MV-4-11 (cell line): ENCODE measurements around the gene SSH3.
A peak's percentile ranks its signal among the peaks of the same experiment; 100 is the strongest.

ENCODE experiments used
- DNase-seq: peaks from one replicate; lab custom pipeline; 2025; lab: John Stamatoyannopoulos, UW

Gene SSH3, protein sequence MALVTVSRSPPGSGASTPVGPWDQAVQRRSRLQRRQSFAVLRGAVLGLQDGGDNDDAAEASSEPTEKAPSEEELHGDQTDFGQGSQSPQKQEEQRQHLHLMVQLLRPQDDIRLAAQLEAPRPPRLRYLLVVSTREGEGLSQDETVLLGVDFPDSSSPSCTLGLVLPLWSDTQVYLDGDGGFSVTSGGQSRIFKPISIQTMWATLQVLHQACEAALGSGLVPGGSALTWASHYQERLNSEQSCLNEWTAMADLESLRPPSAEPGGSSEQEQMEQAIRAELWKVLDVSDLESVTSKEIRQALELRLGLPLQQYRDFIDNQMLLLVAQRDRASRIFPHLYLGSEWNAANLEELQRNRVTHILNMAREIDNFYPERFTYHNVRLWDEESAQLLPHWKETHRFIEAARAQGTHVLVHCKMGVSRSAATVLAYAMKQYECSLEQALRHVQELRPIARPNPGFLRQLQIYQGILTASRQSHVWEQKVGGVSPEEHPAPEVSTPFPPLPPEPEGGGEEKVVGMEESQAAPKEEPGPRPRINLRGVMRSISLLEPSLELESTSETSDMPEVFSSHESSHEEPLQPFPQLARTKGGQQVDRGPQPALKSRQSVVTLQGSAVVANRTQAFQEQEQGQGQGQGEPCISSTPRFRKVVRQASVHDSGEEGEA

DNA sequence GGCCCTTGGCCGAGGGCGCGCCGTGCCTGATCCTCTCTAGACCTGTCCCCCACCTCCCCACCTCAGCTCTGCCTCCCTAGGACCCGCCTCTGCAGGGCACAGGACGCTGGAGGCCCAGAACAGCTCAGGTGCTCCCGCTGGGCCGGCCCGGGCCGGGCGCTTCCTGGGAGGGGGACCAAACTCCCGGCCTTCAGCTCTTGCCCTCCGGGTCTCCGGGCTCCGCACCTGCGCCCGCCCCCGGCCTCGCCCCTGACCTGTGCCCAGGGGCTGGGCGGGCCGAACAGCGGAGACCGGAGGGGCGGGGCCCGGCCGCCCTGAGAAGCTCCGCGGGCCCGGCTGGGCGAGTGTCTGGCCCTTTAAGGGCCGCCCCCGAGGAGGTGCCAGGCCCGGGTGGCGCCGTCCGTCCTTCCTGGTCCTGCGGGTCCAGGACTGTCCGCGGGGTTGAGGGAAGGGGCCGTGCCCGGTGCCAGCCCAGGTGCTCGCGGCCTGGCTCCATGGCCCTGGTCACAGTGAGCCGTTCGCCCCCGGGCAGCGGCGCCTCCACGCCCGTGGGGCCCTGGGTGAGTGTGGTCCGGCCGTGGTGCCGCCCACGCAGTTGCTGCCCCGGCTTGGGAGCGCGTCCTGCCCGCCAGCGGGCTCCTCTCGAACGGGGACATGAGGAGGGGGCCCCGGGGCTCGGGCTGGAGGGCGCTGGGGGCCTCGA, at the start of gene SSH3:
TSS of gene SSH3 (plus strand) at position 399 of the 703 bp plus-strand sequence. CDS start at position 495, 96 bp downstream.
- DNase-seq: peak; percentile 56

DNA sequence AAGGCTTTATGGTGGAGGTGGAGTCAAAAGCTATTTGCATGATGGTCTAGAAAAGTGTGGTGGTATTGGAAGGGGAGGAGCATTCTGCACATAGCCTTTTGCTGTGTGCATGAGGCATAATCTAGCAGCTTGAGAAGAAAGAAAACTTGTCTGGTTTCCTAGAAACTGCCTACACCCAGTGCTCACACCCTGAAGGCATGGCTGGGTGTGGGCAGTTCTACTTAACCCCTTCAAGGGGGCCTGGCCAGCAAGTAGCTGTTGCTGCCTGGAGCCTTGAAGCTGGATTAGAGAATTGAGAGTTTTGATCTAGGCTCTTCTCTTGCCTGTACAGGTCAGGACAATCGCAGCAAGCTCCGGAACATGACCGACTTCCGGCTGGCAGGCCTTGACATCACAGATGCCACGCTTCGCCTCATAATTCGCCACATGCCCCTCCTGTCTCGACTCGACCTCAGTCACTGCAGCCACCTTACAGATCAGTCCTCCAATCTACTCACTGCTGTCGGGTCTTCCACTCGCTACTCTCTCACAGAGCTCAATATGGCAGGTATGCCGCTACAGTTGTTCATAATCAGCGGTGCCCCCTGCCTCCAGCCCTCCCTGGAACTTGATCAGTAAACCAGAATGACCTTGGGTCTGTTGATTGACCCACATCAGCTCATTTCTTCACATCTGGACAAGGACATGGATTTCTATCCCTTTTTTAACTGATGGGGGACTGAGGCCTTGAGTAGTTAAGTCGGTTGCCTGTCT, 49.3 kb upstream of the SSH3 start:
- no peak for DNase-seq

DNA sequence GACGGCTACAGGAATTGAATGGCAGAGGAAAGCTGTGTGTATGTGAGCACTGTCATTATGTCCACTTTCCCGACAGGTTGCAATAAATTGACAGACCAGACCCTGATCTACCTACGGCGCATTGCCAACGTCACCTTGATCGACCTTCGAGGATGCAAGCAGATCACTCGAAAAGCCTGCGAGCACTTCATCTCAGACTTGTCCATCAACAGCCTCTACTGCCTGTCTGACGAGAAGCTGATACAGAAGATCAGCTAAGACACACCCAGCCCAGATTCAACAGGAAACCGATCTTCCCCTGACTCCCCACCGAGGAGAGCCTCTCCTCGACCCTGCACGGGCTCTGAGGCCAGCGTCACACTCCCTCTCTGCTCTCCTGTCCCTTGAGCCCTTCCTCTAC, 48.5 kb upstream of the SSH3 start:
- DNase-seq: no peak

DNA sequence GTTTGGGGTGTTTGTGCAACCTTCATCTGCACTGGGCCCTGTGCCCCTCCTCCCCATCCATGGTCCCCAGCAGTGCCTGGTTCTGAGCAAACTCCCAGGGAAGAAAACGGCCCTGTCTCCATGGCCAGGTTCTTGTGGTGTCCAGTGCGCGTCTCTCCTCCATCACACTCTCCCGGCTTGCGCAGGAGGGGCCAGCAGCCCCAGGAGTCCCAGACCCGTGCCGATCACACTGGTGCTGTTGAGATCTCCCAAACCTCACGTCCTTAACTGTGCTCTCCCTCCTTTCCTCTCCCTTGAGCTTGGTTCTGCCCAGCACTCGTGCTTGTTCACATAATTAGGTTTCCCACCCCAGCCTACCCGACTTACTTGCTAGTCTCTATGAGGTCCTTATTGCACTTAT, 48.0 kb upstream of the SSH3 start:
- DNase-seq: no peak

DNA sequence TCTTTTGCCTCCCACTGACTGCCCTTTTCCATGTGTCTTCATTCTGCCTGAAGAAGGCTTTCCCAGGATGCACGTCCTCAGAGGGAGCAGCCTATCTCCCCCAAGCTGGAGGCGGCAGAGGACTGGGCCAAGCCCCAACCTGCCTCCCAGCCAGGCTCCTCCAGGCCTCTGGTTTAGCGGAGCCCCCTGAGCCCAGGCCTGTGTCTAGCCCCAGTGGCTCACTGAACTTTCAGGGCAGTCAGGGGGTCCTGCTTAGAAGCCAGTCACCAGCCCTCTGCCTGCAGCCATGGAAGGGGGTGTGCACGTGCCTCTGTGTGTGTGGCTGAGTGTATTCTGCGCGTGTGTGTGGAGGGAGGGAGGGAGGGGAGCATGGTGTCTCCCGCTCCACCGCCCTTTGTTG, 47.5 kb upstream of the SSH3 start:
- DNase-seq: no peak

DNA sequence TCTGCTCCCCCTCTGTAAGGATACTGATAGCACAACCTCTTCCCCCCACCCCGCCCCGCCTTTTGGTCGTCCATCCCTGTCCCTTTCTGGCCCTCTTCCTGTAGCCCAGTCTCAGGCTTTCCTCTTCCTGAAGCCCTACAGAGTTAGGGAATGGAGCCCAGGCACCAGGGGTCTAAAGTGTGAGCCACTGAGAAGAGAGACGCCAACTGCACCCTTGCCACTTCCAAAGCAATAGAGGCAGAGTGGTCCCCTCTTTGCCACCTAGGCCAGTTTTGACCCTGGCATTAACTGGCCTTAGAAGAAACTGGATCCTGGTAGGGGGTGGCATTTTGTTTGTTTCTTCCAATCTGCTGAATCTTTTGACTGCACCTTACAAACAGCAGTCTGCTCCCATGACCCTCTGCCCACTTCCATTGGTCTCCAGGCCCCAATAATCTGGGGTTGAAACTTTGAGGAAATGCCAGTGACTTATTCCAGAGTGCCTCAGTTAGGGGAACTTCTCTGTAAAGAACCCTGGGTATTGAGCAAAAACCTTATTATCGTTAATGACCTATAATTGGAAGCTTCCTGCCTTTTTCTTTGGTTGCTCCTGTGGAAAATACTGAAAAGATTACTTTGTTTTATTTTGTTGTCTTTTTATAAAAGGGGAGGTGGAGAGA, 46.7 kb upstream of the SSH3 start:
- DNase-seq: no peak

DNA sequence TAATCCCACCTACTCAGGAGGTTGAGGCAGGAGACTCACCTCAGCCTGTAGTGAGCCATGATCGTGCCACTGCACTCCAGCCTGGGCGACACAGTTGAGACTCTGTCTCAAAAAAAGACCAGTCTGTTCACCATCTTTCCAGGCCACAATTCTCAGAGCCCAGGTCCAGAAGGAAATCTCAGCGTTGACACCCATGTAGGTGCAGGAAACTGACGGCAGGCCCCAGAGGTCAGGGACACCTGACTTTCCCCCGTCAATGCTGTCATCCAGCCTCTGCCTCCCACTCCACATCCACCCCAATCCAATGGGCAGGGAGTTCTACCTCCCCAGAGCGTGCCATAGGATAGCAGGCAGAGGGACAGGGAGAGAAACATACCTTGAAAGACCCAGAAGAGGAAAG, 42.9 kb upstream of the SSH3 start:
- DNase-seq: no peak

DNA sequence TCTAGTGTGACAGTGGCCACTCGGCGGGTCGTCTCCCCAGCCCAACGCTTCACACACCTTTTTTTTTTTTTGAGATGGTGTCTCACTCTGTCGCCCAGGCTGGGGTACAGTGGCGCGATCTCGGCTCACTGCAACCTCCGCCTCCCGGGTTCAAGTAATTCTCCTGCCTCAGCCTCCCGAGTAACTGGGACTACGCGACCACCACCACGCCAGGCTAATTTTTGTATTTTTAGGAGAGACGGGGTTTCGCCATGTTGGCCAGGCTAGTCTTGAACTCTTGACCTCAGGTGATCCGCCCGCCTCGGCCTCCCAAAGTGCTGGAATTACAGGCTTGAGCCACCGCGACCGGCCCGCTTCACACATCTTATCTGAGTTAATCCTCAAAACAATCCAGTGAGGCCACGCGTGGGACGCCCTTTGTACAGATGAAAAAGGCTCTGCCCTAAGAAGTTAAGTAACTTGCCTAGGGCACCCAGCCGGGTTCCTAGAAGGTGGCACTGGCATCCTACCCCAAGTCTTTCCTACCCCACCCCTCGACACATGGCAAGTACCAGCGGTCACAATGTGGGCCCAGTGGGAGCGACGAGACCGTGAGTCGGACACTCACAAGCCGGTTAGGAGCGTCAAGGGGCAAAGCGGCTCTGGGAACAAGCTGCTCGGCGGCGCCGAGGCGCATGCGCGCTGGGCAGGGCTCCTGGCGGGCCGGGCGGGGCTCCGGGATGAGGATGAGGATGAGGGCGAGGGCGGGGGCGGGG, 42.3 kb upstream of the SSH3 start:
- peak; percentile 10 for DNase-seq

DNA sequence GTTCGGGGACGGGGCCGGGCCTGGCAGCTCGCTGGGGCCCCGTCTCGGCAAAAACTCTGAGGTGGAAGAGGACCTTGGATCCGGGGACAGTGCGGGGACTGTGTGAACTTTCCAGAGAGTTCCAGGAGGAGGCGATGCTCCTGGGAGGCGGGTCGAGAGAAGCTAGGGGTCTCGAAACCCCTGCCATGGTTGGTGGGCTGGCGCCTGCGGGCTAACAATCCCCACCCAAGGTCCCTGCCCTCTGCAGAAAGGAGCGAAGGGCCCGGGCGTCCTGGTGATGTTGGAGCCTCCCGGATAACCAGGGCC, 41.7 kb upstream of the SSH3 start:
- DNase-seq: no peak

DNA sequence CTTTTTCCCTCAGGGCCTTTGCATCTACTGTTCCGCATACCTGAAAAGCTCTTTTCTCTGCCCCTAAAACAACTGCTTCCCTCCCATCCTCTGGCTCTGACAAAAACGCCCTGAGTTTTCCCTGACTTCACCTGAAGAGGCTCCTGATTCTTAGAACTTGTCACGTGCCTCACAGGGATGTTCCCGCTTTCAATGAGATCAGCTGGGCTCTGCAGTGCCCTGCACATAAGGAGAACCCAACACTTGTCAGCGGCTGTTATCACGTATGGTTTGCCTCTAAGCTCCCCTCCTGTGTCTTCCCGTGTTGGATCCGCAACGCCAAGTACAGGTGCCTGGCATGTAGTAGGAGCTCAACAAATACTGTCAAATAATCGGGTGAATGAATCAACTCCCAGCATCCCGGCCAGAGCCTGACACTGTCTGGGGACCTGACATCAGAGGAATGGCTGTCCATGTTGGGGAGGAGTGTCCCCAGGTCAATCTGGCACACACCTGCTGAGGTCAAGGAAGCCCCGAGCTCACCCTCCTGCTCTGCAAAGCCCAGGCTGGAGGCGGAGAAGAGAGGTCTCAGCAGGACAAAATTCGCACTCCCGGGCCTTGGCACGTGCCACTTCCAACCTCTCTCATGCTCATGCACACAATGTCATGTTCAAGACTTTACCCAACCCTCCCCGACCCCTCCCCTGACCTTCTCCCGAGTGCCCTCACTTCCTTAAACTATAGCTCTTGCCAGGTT, 41.2 kb upstream of the SSH3 start:
- no peak for DNase-seq

DNA sequence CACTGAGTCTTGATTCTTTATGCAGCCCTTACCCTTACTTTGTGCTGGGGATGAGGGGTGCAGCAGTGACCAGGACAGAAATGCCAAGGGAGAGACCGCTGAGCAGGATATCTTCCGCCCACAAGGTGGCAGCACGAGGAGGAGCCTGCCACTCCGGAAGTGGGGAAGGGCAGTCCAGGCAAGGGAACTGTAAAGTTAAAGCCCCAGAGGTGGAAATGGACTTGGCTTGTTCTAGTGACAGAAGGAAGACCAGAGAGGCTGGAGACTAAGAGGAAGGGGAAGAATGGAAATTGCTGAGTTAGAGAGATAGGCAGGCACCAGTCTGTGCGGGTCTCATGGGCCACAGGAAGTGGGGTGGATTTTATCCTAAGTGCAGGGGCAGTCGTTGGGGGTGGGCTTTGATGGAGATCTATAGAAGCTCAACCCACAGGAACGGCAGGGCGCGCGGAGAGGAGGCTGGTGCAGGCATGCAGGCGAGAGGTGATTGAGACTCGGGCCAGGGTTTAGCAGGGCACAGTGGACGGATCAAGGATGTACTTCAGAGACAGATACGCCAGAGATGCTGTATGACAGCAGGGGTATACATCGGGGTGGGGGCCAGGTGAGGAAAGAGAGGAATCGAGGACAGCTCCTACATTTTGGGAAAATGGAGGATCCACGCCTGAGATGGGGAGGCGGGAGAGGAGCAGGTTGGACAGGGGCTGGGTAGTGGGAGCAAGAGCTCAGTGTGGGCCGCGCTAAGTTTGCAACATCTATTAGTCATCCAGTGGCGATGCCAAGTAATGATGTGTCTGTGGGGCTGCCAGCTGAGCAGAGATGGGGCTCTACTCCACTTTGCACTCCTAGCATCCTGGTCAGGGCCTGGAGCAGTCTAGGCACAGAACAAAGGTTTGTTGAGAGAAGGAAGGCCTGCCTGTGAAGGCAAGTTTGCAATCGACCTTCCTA, 40.3 kb upstream of the SSH3 start:
- peak; percentile 91 for DNase-seq

DNA sequence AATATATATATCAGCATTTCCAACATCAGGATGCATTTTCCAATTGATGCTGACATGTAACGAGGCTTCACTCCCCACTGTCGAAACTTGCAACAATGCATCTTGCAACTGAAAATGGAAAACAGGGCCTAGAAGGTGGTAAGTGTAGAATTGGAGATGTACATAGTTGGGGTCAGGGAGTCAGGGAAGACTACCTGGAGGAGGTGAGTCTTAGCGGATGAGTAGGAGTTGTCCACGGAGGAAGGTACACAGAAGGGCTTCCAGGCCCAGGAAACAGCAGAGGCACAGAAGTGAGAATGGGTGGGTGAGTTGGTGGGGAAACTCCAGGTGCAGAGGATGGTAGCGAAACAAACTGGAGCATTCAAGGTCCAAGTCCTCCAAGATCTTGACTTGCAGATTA, 39.1 kb upstream of the SSH3 start:
- no peak for DNase-seq

DNA sequence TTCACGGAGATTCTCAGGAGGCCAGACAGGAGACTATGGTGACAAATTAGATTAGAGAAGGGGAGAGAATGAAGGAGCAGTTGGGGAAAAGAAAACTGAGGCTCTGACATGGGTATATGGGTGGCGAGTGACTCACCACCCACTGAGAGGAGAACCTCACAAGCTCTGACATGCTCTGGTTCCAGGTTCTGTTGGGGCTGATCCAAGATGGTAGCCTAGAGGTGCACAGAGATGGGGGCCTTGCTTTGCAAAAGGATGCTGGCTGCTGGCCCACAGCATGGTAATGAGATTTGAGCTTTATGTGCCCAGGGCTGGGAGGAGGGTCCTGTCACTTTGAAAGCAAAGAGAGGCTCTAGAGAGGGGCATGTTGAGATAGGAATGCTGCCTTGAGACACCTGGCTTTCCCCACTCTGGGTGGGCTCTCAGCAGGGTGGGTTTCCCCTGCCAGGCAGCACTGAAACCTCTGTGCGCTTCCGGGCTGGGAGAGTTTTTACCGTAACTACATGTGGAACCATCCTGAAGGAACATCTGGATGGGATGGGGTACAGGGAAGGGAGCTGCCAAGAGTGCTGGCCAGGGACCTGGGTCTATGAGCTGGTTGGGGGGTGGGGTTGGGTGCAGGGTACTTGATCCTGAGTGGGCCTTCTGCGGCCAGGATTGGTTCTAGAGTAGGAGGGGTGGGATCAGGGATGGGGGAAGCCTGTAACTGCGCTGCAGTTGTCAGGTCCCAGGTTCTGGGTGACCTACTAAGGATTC, 38.3 kb upstream of the SSH3 start:
- no peak for DNase-seq

DNA sequence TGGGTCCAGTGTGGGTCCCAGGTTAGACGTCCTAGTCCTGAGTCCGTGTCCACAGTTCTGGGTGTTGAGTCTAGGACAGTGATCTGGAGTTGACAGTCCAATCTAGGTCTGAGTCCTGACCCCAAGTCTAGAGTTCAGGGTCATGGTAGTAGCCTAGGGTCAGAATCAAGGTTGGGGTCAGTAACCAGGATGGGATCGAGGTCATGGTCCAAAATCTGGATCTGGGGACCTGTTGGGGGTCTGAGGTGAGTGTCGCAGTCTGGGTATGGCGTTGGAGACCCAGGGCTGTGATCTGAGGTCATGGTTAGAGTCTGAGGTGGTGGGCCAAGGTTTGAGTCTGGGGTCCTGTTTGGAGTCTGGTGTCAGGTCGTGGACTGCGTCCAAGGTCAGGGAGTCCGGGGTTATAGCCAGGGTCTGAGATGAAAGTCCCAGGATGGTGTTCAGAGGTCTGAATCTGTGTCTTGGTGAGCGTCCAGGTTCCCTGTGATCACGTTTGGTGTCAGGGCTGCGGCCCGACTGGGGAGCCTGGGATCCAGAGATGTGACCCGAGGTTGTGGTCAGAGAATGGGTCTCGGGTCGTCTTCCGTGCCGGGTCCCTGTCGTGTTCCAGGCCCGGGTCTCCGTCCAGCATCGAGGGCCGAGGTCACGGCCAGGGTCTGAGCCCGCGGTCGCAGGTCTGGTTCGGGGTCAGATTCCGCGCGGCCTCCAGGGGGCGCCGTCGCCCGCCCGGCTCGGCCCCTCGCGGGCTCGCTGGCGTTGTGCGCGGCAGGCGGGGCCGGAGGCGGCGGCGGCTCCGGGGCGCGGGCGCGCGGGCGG, 37.5 kb upstream of the SSH3 start:
- peak; percentile 36 for DNase-seq

DNA sequence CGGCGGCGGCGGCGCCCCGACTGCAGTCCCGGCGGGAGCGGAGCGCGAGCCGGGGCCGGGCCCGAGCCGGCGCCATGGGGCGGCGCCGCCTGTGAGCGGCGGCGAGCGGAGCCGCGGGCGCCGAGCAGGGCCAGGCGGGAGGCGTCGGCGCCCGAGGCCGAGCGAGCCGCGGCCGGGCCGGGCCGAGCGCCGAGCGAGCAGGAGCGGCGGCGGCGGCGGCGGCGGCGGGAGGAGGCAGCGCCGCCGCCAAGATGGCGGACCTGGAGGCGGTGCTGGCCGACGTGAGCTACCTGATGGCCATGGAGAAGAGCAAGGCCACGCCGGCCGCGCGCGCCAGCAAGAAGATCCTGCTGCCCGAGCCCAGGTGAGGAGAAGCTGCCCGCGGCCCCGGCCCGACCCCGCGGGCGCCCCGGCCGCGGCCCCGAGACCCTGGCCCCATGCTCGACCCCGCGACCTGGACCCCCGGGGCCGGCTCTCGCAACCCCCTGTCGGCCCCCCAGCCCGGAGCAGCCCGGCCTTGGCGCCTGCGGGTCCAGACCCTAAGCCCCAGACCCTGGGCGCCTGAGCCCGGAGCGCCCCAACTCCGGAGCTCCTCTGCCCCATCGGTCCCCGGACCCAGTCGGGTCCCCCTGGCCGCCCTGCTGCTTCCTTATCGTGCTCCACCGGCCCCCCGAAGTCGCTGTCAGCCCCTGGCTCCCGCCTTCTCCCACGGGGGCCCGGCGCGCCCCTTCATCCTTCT, 36.7 kb upstream of the SSH3 start, which contains the start of gene GRK2:
TSS of gene GRK2 (plus strand) at position 25 of the 739 bp plus-strand sequence. CDS start at position 252, 227 bp downstream.
- no peak for DNase-seq

DNA sequence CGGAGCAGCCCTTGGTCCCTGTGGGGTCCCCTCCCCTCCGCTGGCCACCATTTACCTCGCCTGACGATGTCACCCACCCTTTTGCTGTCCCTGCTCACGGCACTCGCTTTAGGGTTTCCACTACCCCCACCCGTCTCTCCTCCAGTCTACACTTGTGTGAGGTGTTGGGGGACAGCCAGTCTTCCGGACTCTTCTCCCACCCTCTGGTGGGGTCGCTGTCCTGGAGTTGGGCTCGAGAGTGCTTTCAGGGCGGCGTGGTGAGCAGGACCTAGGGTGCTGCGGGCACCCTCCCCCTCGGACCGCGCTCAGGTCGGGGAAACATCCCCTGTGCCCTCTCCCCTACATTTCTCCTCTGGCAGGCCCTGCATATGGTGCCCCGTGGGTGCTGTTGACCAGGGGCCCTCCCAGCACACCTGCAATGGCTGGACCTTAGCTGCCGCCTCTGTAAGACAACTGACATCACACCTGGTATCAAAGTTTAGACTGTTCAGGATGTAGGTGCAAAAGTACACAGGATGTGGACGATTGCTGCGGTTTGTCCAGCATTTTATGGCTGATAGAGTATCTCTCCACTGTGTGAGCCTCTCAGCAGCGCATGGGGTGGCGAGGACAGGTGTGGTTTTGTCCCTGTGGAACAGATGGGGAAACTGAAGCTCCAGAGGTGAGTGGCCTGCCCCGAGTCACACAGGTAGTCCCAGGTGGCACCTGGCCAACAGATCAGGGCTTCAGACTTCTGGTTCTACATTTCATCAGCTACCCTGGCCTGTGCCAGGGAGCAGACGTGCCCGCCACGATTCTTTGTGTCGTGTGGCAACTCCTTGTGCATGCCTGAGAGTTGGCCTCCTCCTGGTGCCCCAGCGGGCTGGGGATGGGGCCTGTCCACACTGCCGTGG, 35.9 kb upstream of the SSH3 start:
- DNase-seq: no peak
